ENCODE measurements around the gene HORMAD1.
"Not testable (repeated sequence)": the region's sequence is repeated elsewhere in the genome, so short reads cannot be mapped to it uniquely, and the experiment has no call there.

HORMAD1 gene, protein sequence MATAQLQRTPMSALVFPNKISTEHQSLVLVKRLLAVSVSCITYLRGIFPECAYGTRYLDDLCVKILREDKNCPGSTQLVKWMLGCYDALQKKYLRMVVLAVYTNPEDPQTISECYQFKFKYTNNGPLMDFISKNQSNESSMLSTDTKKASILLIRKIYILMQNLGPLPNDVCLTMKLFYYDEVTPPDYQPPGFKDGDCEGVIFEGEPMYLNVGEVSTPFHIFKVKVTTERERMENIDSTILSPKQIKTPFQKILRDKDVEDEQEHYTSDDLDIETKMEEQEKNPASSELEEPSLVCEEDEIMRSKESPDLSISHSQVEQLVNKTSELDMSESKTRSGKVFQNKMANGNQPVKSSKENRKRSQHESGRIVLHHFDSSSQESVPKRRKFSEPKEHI

DNA sequence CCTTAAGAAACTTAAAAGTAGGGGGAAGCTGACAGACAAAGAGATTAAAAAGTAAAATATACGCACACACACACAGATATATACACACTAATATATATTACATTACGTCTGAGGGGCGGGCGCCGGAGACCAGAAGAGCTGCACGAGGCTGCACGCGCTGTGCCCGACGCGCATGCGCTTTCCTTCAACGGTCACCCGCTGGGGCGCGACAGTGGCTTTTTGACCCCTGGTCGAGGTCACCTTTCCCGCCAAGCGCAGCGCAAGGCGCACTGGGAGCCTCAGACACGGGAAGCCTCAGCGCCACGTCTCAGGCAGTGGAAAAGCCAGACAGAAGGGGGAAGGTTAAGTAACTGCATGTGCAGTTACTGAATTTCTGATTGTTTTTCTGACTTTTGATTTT is at the start of gene HORMAD1:
Gene HORMAD1, minus strand, starts transcription at position 193 of the 400 bp plus-strand sequence. CDS start 1,390 bp downstream, outside the sequence.
- Histone ChIP-seq H3K79me2 (ENCODE audit: insufficient read depth, low read length) (no peaks in the 10 kb centered on the region), H2AFZ (ENCODE audit: low read depth, low read length) (no peak within 1 kb of the TSS), H3K36me3 (ENCODE audit: insufficient read depth, low read length) (no peaks in the 10 kb centered on the region), H3K4me1 (ENCODE audit: insufficient read depth, low read length) (no peaks in the 10 kb centered on the region), H4K20me1 (ENCODE audit: insufficient read depth, low read length) (no peaks in the 10 kb centered on the region), H3K4me2 (ENCODE audit: insufficient read depth, low read length) (no peak within 1 kb of the TSS), H3K27me3 (ENCODE audit: insufficient read depth, low read length, poor library complexity) (no peaks in the 10 kb centered on the region), H3K9ac (ENCODE audit: low read depth, low read length) (no peak within 1 kb of the TSS), H3K27ac (ENCODE audit: low read length) (no peak within 1 kb of the TSS), H3K4me3 (ENCODE audit: low read depth in 1 of 2, low read length in 2 of 2) (no peak within 1 kb of the TSS), H3K9me3 (ENCODE audit: insufficient read depth, low read length, severe bottlenecking) (no peaks in the 10 kb centered on the region)
- no peak for ATAC-seq (ENCODE audit: insufficient read depth, low read depth)
- TF ChIP-seq CTCF (IDR thresholded peaks at IDR 0.05; ENCODE audit: borderline replicate concordance, extremely low read depth, low read length, poor library complexity, severe bottlenecking), result no peak
- no peak for DNase-seq

DNA sequence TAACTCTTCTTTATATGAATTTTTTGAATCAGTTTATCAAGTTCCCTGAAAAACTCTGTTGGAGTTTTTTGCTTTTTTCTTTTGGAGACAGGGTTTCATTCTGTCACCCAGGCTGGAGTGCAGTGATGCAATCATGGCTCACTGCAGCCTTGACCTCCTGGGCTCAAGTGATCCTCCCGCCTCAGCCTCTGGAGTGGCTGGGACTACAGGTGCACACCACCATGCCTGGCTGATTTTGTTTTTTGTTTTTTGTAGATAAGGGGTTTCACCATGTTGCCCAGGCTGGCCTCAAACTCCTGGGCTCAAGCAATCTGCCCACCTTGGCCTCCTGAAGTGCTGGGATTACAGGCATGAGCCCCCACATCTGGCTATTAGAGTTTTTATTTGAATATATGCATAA is 47.0 kb upstream of the HORMAD1 start:
- not testable (repeated sequence) for DNase-seq; H3K27me3 ChIP-seq (ENCODE audit: insufficient read depth, low read length, poor library complexity); H2AFZ ChIP-seq (ENCODE audit: low read depth, low read length); H3K4me3 ChIP-seq (ENCODE audit: low read depth in 1 of 2, low read length in 2 of 2); H3K27ac ChIP-seq (ENCODE audit: low read length); H3K9me3 ChIP-seq (ENCODE audit: insufficient read depth, low read length, severe bottlenecking); H4K20me1 ChIP-seq (ENCODE audit: insufficient read depth, low read length); H3K36me3 ChIP-seq (ENCODE audit: insufficient read depth, low read length); ATAC-seq (ENCODE audit: insufficient read depth, low read depth); H3K4me2 ChIP-seq (ENCODE audit: insufficient read depth, low read length); H3K79me2 ChIP-seq (ENCODE audit: insufficient read depth, low read length); H3K9ac ChIP-seq (ENCODE audit: low read depth, low read length)
- peaks cover 21% of the 10 kb centered on the region for H3K4me1 ChIP-seq (ENCODE audit: insufficient read depth, low read length)

DNA sequence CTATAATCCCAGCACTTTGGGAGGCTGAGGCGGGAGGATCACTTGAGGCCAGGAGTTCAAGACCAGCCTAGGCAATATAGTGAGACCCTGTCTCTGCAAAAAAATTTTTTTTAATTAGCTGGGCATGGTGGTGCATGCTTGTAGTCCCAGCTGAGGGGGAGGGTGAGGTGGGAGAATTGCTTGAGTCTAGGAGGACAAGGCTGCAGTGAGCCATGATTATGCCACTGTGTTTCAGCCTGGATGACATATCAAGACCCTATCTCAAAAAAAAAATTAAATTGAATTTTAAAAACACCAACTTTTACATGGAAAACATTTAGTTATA is 45.2 kb upstream of the HORMAD1 start:
- not testable (repeated sequence) for ATAC-seq (ENCODE audit: insufficient read depth, low read depth)
- peaks cover 15% of the 10 kb centered on the region for H3K4me1 ChIP-seq (ENCODE audit: insufficient read depth, low read length)

DNA sequence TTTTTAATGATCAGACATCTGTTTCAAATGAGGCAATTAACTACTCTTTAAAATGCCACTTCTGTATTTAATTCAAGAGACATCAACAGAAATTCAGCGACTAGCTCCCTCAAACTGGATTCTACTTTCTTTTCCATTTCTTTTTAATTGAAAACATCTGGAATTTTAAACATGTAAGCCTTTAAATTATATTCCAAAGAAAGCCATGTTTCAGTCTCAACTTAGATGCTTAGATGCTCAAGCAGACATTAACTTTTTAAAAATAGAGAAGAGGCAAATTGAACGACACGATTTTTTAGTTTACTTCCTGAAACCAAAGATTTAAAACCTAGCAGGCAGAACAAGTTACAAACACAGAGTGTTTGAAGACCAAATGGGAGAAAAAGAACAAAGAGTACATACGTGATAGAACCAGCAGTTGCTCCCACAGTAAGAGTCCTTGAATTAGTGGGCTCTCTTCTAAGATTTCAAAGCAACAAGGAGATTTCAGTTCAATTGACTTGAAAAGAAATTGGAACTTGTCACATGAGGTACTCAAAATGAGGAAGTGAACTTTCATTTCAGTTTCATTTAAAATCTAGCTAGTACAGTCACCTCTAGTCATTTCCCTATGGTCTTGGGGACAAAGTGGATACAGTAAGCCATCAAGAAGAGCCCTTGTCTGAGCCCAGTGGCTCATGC is 44.7 kb upstream of the HORMAD1 start, which contains the start of gene CTSS:
Gene CTSS, minus strand, starts transcription at position 483 of the 681 bp plus-strand sequence. CDS start 1,015 bp downstream, outside the sequence.
- no peaks in the 10 kb centered on the region for H3K9me3 ChIP-seq (ENCODE audit: insufficient read depth, low read length, severe bottlenecking)
- TF ChIP-seq EZH2 (IDR thresholded peaks at IDR 0.05; ENCODE audit: borderline replicate concordance, low read depth, low read length, severe bottlenecking) (no peak), CTCF (IDR thresholded peaks at IDR 0.05; ENCODE audit: borderline replicate concordance, extremely low read depth, low read length, poor library complexity, severe bottlenecking) (no peak)
- no peak within 1 kb of the TSS for H3K27ac ChIP-seq (ENCODE audit: low read length)
- H3K79me2 ChIP-seq (ENCODE audit: insufficient read depth, low read length), result no peaks in the 10 kb centered on the region
- H3K27me3 ChIP-seq (ENCODE audit: insufficient read depth, low read length, poor library complexity), result no peaks in the 10 kb centered on the region
- peak within 1 kb of the TSS; percentile 39; the same call in 1 of the 2 replicates for H3K4me2 ChIP-seq (ENCODE audit: insufficient read depth, low read length)
- DNase-seq (no peak), ATAC-seq (ENCODE audit: insufficient read depth, low read depth) (no peak; the same call in 2 of the 3 replicates)
- H3K36me3 ChIP-seq (ENCODE audit: insufficient read depth, low read length), result no peaks in the 10 kb centered on the region
- no peak within 1 kb of the TSS for H3K9ac ChIP-seq (ENCODE audit: low read depth, low read length)
- H4K20me1 ChIP-seq (ENCODE audit: insufficient read depth, low read length), result no peaks in the 10 kb centered on the region
- H3K4me3 ChIP-seq (ENCODE audit: low read depth in 1 of 2, low read length in 2 of 2), result peak within 1 kb of the TSS in 1 of 2 experiments; percentile 19; a peak in 1 of 4 replicates
- peaks cover 11% of the 10 kb centered on the region for H3K4me1 ChIP-seq (ENCODE audit: insufficient read depth, low read length)
- peak within 1 kb of the TSS; percentile 84 for H2AFZ ChIP-seq (ENCODE audit: low read depth, low read length)

More for the DNA sequence above, 45.2 kb upstream of the HORMAD1 start:
- H3K4me3 ChIP-seq (ENCODE audit: low read depth in 1 of 2, low read length in 2 of 2); H4K20me1 ChIP-seq (ENCODE audit: insufficient read depth, low read length); H3K79me2 ChIP-seq (ENCODE audit: insufficient read depth, low read length); H3K27ac ChIP-seq (ENCODE audit: low read length); H3K9me3 ChIP-seq (ENCODE audit: insufficient read depth, low read length, severe bottlenecking); H3K9ac ChIP-seq (ENCODE audit: low read depth, low read length); H3K36me3 ChIP-seq (ENCODE audit: insufficient read depth, low read length); H3K27me3 ChIP-seq (ENCODE audit: insufficient read depth, low read length, poor library complexity); DNase-seq: not testable (repeated sequence)
- Histone ChIP-seq H2AFZ (ENCODE audit: low read depth, low read length) (peak overlapping the region; percentile 84), H3K4me2 (ENCODE audit: insufficient read depth, low read length) (peak overlapping the region; percentile 39; the same call in 1 of the 2 replicates)
